ENCODE data around the gene TBC1D10A. TPM values are rescaled to one million over a fixed set of nuclear protein-coding genes. Genes with fewer than 3 reads are reported as not detected.

Gene TBC1D10A
- total RNA-seq, 2 donors from 2014 or later: 34.3 to 35.8 TPM

DNA sequence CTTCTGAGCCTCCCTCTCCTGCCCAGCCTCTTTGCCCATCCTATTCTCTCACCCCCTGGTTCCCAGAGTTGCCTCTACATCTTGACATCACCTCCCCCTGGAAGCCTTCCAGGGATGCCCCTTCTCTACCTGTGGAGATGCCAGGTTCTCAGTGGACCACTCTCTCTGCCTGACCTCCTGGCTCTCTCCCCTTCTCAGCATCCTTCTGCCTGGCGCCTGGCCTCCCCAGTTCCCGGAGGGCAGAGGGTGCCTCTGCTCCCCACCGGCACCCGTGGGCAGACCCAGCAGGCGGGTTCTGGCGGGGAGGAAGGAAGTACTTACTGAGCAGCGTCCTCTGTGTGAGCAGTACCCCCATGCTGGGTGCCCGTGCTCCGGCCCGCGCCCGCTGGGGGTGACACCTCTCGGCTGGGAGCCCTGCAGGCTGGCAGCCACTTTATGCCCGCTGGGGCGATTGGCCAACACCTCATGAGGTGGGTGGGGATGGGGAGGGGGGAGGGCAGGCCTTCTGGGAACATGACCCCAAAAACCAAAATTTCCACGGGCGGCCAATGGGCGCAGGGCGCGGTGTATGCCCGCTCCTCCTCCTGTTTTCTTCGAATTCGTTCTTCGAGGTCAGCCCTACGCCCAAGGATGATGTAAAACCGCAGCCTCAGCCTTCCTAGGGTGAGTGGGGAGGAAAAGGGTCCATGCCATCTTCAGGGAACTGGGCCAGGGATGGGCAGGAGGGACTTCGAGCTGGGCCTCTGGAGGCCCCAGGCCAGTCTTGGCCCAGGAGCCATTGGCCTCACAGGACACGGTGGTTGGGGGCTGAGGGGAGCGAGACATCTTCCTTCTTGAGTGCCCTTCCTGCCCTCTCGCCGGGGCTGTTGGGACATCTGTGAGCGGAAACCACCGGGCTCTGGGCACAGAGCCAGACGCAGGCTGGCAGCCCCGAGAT is 60.0 kb downstream of the TBC1D10A start, which contains the start of gene OSM:
OSM (minus strand) TSS at position 407 of the 937 bp plus-strand sequence; CDS start at position 355, 52 bp downstream.
- H3K36me3 ChIP-seq: no peaks in the 10 kb centered on the region
- no peaks in the 10 kb centered on the region for H3K27me3 ChIP-seq
- peak within 1 kb of the TSS; percentile 32 for H3K4me3 ChIP-seq
- peak; percentile 53 for DNase-seq
- H3K9ac ChIP-seq (ENCODE audit: low read depth in 2 of 2, low read length in 2 of 2): peak within 1 kb of the TSS; percentile 58 to 62
- no peak for TF ChIP-seq CTCF (IDR thresholded peaks at IDR 0.05)
- no peaks in the 10 kb centered on the region for H3K9me3 ChIP-seq
- H3K4me1 ChIP-seq: no peaks in the 10 kb centered on the region
- H3K27ac ChIP-seq: peak within 1 kb of the TSS; percentile 71
- intact Hi-C loops (cut with DNase I): loop anchor here (10.0 kb wide), 1 partner anchor 218 kb away; no protein-coding TSS in a partner anchor

- Histone ChIP-seq H3K27me3 (no peaks in the 10 kb centered on the region), H3K4me3 (peak overlapping the region; percentile 32), H3K4me1 (no peaks in the 10 kb centered on the region), H3K9ac (ENCODE audit: low read depth in 2 of 2, low read length in 2 of 2) (peak overlapping the region; percentile 58 to 62), H3K27ac (peak overlapping the region; percentile 71), H3K9me3 (no peaks in the 10 kb centered on the region), H3K36me3 (no peaks in the 10 kb centered on the region)
- DNase-seq: peak; percentile 52
- no peak for TF ChIP-seq CTCF (IDR thresholded peaks at IDR 0.05)
- intact Hi-C loops (cut with DNase I): loop anchor here (10.0 kb wide), 1 partner anchor 219 kb away; no protein-coding TSS in a partner anchor
Observed at GRCh38 chr22:30265823-30266444, 60.8 kb downstream of the TBC1D10A start.

GRCh38 chr22:30265131-30265720 is 61.5 kb downstream of the TBC1D10A start:
- no peak for DNase-seq
- Histone ChIP-seq H3K9ac (ENCODE audit: low read depth in 2 of 2, low read length in 2 of 2) (peak overlapping the region; percentile 8 to 62), H3K27ac (peak overlapping the region; percentile 71), H3K4me1 (no peaks in the 10 kb centered on the region), H3K4me3 (no peak overlapping the region), H3K9me3 (no peaks in the 10 kb centered on the region), H3K27me3 (no peaks in the 10 kb centered on the region), H3K36me3 (no peaks in the 10 kb centered on the region)
- no peak for TF ChIP-seq CTCF (IDR thresholded peaks at IDR 0.05)
- intact Hi-C loops (cut with DNase I): loop anchor here (10.0 kb wide), 1 partner anchor 220 kb away; no protein-coding TSS in a partner anchor

DNA sequence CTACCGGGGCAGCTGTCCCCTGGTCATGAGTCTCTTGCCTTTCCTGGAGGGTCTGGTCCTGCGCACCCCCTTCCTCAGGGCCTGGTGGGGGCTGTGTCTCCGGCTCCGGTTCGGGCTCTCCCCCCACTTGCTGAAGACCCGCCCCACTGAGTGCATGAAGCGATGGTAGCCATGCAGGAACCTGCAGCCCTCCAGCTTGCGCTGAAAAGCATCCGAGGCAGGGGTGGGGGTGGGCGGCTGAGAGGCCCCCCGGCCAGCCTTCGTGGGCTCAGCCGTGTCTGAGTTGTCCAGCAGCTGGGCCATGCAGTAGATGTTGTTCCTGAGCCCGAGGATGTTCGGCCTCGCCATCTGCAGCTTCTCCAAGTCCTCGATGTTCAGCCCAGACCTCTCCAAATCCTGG is 62.9 kb downstream of the TBC1D10A start:
- DNase-seq: no peak
- H3K27me3 ChIP-seq: no peaks in the 10 kb centered on the region
- intact Hi-C loops (cut with DNase I): loop anchor here (2.0 to 10.0 kb wide), 3 partner anchors 23 to 221 kb away; partner anchors contain the start of gene RNF215
- no peak for TF ChIP-seq CTCF (IDR thresholded peaks at IDR 0.05)
- no peaks in the 10 kb centered on the region for H3K4me1 ChIP-seq
- no peak overlapping the region for H3K4me3 ChIP-seq
- H3K36me3 ChIP-seq: no peaks in the 10 kb centered on the region
- no peak overlapping the region for H3K9ac ChIP-seq (ENCODE audit: low read depth in 2 of 2, low read length in 2 of 2)
- no peaks in the 10 kb centered on the region for H3K9me3 ChIP-seq
- H3K27ac ChIP-seq: no peak overlapping the region

Measured in colonic mucosa (tissue), 4 donors.